ENCODE measurements around the gene LUC7L3. TPM values are rescaled to one million over a fixed set of nuclear protein-coding genes. Genes with fewer than 3 reads are reported as not detected.

LUC7L3 gene
- total and polyA plus RNA-seq, 2 of the 13 experiments (the other 11 are each of a cell fraction or from before 2014, with no cell fraction given) = 108 to 120 TPM

DNA sequence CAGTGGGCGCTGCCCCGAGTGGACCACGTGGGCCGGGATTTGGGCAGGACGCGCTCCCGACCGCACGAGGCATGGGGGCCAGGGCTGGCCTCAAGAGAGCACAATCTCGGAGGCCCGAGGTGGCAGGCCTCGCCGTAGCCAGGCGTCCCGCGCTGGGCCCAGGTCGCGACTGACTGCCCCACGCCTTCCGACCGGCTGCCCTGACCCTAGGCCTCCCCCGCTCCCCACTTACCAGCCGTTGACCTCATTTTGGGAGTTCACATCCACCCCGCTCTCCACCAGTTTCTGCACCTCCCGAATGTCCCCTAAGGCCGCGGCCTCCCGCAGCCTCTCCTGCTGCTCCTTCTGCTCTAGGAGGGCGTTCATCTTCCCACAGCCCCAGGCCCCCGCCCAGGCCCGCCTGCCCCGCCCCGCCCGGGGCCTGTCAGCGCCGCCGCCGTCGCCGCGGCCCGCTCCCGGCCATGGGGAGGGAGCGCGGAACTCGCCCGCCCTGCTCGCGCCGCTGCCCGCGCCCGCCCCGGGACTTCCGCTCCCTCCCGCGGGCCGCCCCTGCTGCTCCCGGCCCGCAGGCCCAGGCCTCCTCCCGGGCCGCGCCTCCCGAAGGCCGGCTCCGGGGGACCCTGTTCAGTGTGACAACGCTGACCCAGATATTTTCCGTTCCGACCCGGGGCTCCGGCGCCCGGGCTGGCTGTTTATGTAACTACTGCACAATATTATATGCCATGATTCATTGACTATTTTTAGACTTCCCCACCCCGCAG, 11.9 kb upstream of the LUC7L3 start, which contains the start of gene ANKRD40 (continued):
- TF ChIP-seq, protein P1, sequence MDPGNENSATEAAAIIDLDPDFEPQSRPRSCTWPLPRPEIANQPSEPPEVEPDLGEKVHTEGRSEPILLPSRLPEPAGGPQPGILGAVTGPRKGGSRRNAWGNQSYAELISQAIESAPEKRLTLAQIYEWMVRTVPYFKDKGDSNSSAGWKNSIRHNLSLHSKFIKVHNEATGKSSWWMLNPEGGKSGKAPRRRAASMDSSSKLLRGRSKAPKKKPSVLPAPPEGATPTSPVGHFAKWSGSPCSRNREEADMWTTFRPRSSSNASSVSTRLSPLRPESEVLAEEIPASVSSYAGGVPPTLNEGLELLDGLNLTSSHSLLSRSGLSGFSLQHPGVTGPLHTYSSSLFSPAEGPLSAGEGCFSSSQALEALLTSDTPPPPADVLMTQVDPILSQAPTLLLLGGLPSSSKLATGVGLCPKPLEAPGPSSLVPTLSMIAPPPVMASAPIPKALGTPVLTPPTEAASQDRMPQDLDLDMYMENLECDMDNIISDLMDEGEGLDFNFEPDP (CRISPR knock-in tag; conservative IDR thresholded peaks at IDR 0.05) = no peak
- TF ChIP-seq PHB2 (IDR thresholded peaks at IDR 0.05; ENCODE audit: partially characterized antibody) (no peak), MAFK (conservative IDR thresholded peaks at IDR 0.05 in 1 of 2, IDR thresholded peaks at IDR 0.05 in 1 of 2; ENCODE audit: low read length in 2 of 2) (peak in 1 of 2 experiments; percentile 26; a peak in 2 of 4 replicates), GLI4 (CRISPR knock-in tag; IDR thresholded peaks at IDR 0.05; ENCODE audit: borderline replicate concordance) (no peak), JDP2 (CRISPR knock-in tag; IDR thresholded peaks at IDR 0.05; ENCODE audit: borderline replicate concordance) (no peak), SSRP1 (CRISPR knock-in tag; IDR thresholded peaks at IDR 0.05) (no peak), RXRA (CRISPR knock-in tag; IDR thresholded peaks at IDR 0.05) (peak; percentile 82), MEIS2 (CRISPR knock-in tag; IDR thresholded peaks at IDR 0.05) (peak; percentile 88), MLLT10 (CRISPR knock-in tag; IDR thresholded peaks at IDR 0.05) (no peak), ZNF646 (CRISPR knock-in tag; IDR thresholded peaks at IDR 0.05) (no peak), SP1 (IDR thresholded peaks at IDR 0.05) (no peak), SP1 (CRISPR knock-in tag; IDR thresholded peaks at IDR 0.05) (peak; percentile 76), NFRKB (IDR thresholded peaks at IDR 0.05) (no peak), AGO2 (optimal IDR thresholded peaks at IDR 0.05; ENCODE audit: low read depth, low read length) (peak; percentile 95), ZNF510 (CRISPR knock-in tag; IDR thresholded peaks at IDR 0.05; ENCODE audit: low read depth) (0 out of 2 replicates have a peak, but pooled peaks have one; percentile 35), ZSCAN12 (CRISPR knock-in tag; IDR thresholded peaks at IDR 0.05) (peak; percentile 88)
- TF ChIP-seq, protein P2, sequence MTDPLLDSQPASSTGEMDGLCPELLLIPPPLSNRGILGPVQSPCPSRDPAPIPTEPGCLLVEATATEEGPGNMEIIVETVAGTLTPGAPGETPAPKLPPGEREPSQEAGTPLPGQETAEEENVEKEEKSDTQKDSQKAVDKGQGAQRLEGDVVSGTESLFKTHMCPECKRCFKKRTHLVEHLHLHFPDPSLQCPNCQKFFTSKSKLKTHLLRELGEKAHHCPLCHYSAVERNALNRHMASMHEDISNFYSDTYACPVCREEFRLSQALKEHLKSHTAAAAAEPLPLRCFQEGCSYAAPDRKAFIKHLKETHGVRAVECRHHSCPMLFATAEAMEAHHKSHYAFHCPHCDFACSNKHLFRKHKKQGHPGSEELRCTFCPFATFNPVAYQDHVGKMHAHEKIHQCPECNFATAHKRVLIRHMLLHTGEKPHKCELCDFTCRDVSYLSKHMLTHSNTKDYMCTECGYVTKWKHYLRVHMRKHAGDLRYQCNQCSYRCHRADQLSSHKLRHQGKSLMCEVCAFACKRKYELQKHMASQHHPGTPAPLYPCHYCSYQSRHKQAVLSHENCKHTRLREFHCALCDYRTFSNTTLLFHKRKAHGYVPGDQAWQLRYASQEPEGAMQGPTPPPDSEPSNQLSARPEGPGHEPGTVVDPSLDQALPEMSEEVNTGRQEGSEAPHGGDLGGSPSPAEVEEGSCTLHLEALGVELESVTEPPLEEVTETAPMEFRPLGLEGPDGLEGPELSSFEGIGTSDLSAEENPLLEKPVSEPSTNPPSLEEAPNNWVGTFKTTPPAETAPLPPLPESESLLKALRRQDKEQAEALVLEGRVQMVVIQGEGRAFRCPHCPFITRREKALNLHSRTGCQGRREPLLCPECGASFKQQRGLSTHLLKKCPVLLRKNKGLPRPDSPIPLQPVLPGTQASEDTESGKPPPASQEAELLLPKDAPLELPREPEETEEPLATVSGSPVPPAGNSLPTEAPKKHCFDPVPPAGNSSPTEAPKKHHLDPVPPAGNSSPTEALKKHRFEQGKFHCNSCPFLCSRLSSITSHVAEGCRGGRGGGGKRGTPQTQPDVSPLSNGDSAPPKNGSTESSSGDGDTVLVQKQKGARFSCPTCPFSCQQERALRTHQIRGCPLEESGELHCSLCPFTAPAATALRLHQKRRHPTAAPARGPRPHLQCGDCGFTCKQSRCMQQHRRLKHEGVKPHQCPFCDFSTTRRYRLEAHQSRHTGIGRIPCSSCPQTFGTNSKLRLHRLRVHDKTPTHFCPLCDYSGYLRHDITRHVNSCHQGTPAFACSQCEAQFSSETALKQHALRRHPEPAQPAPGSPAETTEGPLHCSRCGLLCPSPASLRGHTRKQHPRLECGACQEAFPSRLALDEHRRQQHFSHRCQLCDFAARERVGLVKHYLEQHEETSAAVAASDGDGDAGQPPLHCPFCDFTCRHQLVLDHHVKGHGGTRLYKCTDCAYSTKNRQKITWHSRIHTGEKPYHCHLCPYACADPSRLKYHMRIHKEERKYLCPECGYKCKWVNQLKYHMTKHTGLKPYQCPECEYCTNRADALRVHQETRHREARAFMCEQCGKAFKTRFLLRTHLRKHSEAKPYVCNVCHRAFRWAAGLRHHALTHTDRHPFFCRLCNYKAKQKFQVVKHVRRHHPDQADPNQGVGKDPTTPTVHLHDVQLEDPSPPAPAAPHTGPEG (CRISPR knock-in tag; IDR thresholded peaks at IDR 0.05) = peak; percentile 81
